GM21825 (cell line): ENCODE data around the gene SLC30A3.

Source experiments
- ATAC-seq: cut with Tn5 transposase; IDR thresholded peaks from one replicate; pipeline ENCODE4 v1.9.1; 2021; ENCODE audit warnings: mild to moderate bottlenecking, moderate library complexity; ENCODE audit not compliant: unreplicated experiment

Gene SLC30A3

GRCh38 chr2:27261241-27261925, 1.5 kb downstream of the SLC30A3 start:
- no peak for ATAC-seq

GRCh38 chr2:27258051-27258450, 4.8 kb downstream of the SLC30A3 start:
- ATAC-seq = no peak

GRCh38 chr2:27256855-27257454, 5.9 kb downstream of the SLC30A3 start:
- no peak for ATAC-seq

- ATAC-seq = no peak
Observed at GRCh38 chr2:27255660-27256059, 7.2 kb downstream of the SLC30A3 start.

- ATAC-seq = no peak
Observed at GRCh38 chr2:27255187-27255586, 7.7 kb downstream of the SLC30A3 start.

- ATAC-seq = no peak
Observed at GRCh38 chr2:27251766-27252165, 11.1 kb downstream of the SLC30A3 start.

- ATAC-seq = no peak
Observed at GRCh38 chr2:27250652-27251379, 12.0 kb downstream of the SLC30A3 start.

- ATAC-seq = no peak
Observed at GRCh38 chr2:27249891-27250651, 12.8 kb downstream of the SLC30A3 start.

GRCh38 chr2:27249159-27249890, 13.5 kb downstream of the SLC30A3 start:
- ATAC-seq = no peak

- no peak for ATAC-seq
Observed at GRCh38 chr2:27247893-27248292, 15.0 kb downstream of the SLC30A3 start.

GRCh38 chr2:27245626-27246025, 17.2 kb downstream of the SLC30A3 start:
- no peak for ATAC-seq

GRCh38 chr2:27245116-27245515, 17.7 kb downstream of the SLC30A3 start:
- ATAC-seq = no peak

- no peak for ATAC-seq
Observed at GRCh38 chr2:27243391-27244130, 19.3 kb downstream of the SLC30A3 start.

- ATAC-seq = no peak
Observed at GRCh38 chr2:27242614-27242951, 20.3 kb downstream of the SLC30A3 start.

GRCh38 chr2:27241761-27242613, 20.9 kb downstream of the SLC30A3 start:
- no peak for ATAC-seq

- ATAC-seq = no peak
Observed at GRCh38 chr2:27240406-27240805, 22.4 kb downstream of the SLC30A3 start.

- ATAC-seq = no peak
Observed at GRCh38 chr2:27238976-27239375, 23.9 kb downstream of the SLC30A3 start.

- ATAC-seq = no peak
Observed at GRCh38 chr2:27237341-27237945, 25.4 kb downstream of the SLC30A3 start.

- no peak for ATAC-seq
Observed at GRCh38 chr2:27236626-27237025, 26.2 kb downstream of the SLC30A3 start.
